ENCODE measurements around the gene ZNF25.
A peak's percentile ranks its signal among the peaks of the same experiment; 100 is the strongest.

The ZNF25 gene

DNA sequence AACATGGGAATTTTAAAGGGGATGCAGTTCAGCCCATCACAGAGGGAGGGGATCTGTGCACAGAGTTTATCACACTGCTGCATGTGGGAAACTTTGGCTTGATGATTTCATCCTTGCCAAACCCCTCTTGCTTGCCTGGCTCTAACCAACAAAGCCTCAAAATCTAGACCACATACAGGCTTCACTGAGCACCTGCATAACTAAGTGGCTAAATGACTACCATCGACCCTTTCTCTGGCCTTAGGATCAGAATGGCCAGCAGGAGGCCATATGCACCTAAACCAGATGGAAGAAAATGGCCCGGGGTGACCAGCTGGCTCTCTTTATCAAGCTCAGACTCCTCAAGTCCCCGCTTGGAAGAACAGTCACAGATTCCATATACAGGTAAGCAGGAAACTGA, 15.6 kb upstream of the ZNF25 start:
- Histone ChIP-seq H3K9ac (ENCODE audit: low read depth, low read length) (no peak overlapping the region), H3K4me1 (ENCODE audit: control insufficient read depth, insufficient read depth, low read length) (no peaks in the 10 kb centered on the region), H3K36me3 (ENCODE audit: control insufficient read depth, insufficient read depth, low read length) (no peaks in the 10 kb centered on the region), H3K27ac (ENCODE audit: low read depth, low read length) (no peak overlapping the region), H3K4me3 (ENCODE audit: low read depth, low read length) (no peak overlapping the region), H3K27me3 (ENCODE audit: control insufficient read depth, insufficient read depth, low read length) (no peaks in the 10 kb centered on the region), H3K9me3 (ENCODE audit: control insufficient read depth, insufficient read depth, low read length) (peaks cover 65% of the 10 kb centered on the region)

DNA sequence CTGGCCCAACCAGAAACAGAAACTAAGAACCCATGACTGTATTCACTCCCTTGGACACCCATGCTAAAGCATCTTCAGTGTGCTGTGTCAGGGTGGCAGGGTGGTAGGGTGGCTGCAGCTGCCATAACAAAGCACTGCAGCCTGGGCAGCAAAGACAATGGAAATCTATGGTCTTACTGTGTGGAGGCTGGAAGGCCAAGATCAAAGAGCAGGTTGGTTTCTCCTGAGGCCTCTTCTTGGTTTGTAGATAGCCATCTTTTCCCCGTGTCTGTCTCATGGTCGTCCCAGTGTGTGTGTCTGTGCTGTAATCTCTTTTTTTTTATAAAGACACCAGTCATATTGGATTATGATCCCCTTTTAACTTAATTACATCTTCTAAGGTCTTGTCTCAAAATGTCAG, 15.2 kb upstream of the ZNF25 start:
- Histone ChIP-seq H3K9ac (ENCODE audit: low read depth, low read length) (no peak overlapping the region), H3K4me3 (ENCODE audit: low read depth, low read length) (no peak overlapping the region), H3K4me1 (ENCODE audit: control insufficient read depth, insufficient read depth, low read length) (no peaks in the 10 kb centered on the region), H3K36me3 (ENCODE audit: control insufficient read depth, insufficient read depth, low read length) (no peaks in the 10 kb centered on the region), H3K27me3 (ENCODE audit: control insufficient read depth, insufficient read depth, low read length) (no peaks in the 10 kb centered on the region), H3K27ac (ENCODE audit: low read depth, low read length) (no peak overlapping the region), H3K9me3 (ENCODE audit: control insufficient read depth, insufficient read depth, low read length) (peaks cover 69% of the 10 kb centered on the region)

DNA sequence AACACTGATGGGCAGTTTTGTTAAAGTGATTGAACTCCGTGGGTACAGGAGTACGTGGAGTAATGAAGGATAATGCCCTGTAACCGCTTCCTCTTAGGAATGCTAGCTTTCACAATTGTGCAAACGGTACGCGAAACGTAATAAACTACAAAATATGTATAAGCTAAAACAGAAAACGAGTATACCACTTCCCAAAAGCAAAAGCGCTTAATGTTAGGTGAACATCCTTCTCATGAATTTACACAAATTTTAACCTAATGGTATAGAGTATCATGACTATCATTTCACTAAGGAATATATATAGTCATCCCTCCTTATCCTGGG, 395 bp upstream of the ZNF25 start:
- Histone ChIP-seq H3K36me3 (ENCODE audit: control insufficient read depth, insufficient read depth, low read length) (no peaks in the 10 kb centered on the region), H3K9ac (ENCODE audit: low read depth, low read length) (no peak overlapping the region), H3K27me3 (ENCODE audit: control insufficient read depth, insufficient read depth, low read length) (no peaks in the 10 kb centered on the region), H3K27ac (ENCODE audit: low read depth, low read length) (no peak overlapping the region), H3K4me3 (ENCODE audit: low read depth, low read length) (peak overlapping the region; percentile 38; the same call in 1 of the 2 replicates), H3K4me1 (ENCODE audit: control insufficient read depth, insufficient read depth, low read length) (no peaks in the 10 kb centered on the region), H3K9me3 (ENCODE audit: control insufficient read depth, insufficient read depth, low read length) (peaks cover 51% of the 10 kb centered on the region)

DNA sequence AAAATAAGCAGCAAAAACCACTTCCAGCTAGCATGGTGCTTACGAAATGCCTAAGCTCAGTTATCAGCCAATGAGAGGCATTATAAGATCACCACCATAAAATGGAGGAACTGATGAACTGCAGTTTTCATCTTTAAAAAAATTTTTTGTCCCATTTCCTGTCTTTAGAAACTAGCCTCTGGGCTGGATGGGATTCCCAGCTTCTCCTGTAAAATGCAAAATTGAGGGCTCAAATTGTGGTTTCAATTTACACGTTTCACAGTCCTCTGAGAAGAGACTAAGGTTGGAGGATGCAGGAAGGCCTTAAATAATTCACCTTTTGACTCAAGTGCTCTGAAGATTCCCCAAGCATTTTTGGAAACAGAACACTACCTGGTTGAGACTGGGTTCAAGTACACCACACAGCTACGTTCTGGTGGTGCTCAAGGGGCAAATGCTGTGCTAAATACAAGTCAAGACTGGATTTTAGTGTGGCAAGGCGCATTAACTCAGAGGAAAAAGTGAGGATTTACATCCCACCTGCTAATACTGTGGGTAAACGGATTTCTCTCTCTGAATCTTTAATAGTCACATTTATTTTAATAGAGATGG, 951 bp downstream of the ZNF25 start:
- Histone ChIP-seq H3K9me3 (ENCODE audit: control insufficient read depth, insufficient read depth, low read length) (peaks cover 49% of the 10 kb centered on the region), H3K4me3 (ENCODE audit: low read depth, low read length) (peak overlapping the region; percentile 71), H3K36me3 (ENCODE audit: control insufficient read depth, insufficient read depth, low read length) (no peaks in the 10 kb centered on the region), H3K9ac (ENCODE audit: low read depth, low read length) (peak overlapping the region; percentile 68; the same call in 1 of the 2 replicates), H3K4me1 (ENCODE audit: control insufficient read depth, insufficient read depth, low read length) (no peaks in the 10 kb centered on the region), H3K27ac (ENCODE audit: low read depth, low read length) (no peak overlapping the region), H3K27me3 (ENCODE audit: control insufficient read depth, insufficient read depth, low read length) (no peaks in the 10 kb centered on the region)

DNA sequence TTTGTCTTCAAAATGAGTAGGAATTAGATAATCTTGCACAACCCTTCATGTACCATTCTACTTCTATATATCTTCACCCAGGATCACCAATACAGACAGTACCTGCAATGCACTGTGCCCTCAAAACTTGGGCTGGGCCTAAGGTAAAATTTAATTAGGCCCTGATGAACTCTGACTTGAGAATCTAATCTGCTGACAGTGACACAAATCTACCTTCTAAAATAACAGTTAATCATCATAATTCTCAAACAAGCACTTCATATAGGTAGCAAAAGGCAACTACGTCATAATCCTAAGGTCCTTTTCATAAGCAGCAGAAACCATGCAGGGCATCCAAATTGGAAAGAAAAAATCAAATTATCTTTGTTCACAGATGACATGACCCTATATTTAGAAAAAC, 4.1 kb downstream of the ZNF25 start:
- no peak overlapping the region for H3K27ac ChIP-seq (ENCODE audit: low read depth, low read length)
- H3K4me3 ChIP-seq (ENCODE audit: low read depth, low read length): no peak overlapping the region
- peaks cover 58% of the 10 kb centered on the region for H3K9me3 ChIP-seq (ENCODE audit: control insufficient read depth, insufficient read depth, low read length)
- H3K9ac ChIP-seq (ENCODE audit: low read depth, low read length): no peak overlapping the region
- no peaks in the 10 kb centered on the region for H3K4me1 ChIP-seq (ENCODE audit: control insufficient read depth, insufficient read depth, low read length)
- H3K27me3 ChIP-seq (ENCODE audit: control insufficient read depth, insufficient read depth, low read length): no peaks in the 10 kb centered on the region
- no peaks in the 10 kb centered on the region for H3K36me3 ChIP-seq (ENCODE audit: control insufficient read depth, insufficient read depth, low read length)

DNA sequence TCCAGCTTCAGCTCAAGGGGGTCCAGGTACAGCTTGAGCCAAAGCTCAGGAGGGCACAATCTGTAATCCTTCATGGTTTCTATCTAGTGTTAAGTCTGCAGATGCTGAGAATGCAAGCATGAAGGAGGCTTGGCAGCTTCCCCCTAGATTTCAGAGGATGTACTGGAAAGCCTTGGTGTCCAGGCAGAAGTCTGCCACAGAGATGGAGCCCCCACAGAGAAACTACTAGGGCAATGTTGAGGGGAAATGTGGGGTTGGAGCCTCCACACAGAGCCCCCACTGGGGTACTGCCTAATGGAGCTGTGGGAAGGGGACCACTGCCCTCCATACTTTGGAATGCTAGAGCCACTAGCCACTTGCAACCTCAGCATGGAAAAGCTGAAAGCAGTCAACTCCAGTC, 11.4 kb downstream of the ZNF25 start:
- H3K27me3 ChIP-seq (ENCODE audit: control insufficient read depth, insufficient read depth, low read length): no peaks in the 10 kb centered on the region
- no peak overlapping the region for H3K27ac ChIP-seq (ENCODE audit: low read depth, low read length)
- no peaks in the 10 kb centered on the region for H3K4me1 ChIP-seq (ENCODE audit: control insufficient read depth, insufficient read depth, low read length)
- no peak overlapping the region for H3K4me3 ChIP-seq (ENCODE audit: low read depth, low read length)
- no peaks in the 10 kb centered on the region for H3K36me3 ChIP-seq (ENCODE audit: control insufficient read depth, insufficient read depth, low read length)
- H3K9me3 ChIP-seq (ENCODE audit: control insufficient read depth, insufficient read depth, low read length): peaks cover 74% of the 10 kb centered on the region
- H3K9ac ChIP-seq (ENCODE audit: low read depth, low read length): no peak overlapping the region

DNA sequence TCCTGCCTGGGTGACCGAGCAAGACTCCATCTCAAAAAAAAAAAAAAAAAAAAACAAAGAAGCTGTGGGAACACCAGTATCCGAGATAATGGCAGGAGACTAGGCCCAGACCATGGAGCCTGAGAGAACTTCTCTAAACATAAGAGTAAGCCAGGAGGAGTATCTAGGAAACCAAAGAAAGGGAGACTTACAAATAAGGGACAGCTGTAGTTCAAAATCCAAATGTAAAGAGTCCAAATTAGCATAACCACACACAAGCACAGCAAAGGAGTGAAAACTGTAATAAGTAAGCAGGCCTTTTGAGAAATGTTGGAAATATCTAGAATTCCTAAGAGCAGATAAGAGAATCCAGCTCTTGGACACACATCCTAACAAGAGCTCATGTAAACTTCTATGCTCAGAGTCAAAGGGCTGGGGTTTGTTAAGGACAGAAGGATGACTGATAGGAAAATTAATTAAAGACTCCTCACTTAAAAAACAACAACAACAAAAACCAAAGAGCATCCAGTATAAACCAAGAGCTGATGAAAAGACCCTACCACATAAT, 15.8 kb downstream of the ZNF25 start:
- Histone ChIP-seq H3K27ac (ENCODE audit: low read depth, low read length) (no peak overlapping the region), H3K27me3 (ENCODE audit: control insufficient read depth, insufficient read depth, low read length) (no peaks in the 10 kb centered on the region), H3K4me1 (ENCODE audit: control insufficient read depth, insufficient read depth, low read length) (no peaks in the 10 kb centered on the region), H3K36me3 (ENCODE audit: control insufficient read depth, insufficient read depth, low read length) (no peaks in the 10 kb centered on the region), H3K4me3 (ENCODE audit: low read depth, low read length) (no peak overlapping the region), H3K9me3 (ENCODE audit: control insufficient read depth, insufficient read depth, low read length) (peaks cover 78% of the 10 kb centered on the region), H3K9ac (ENCODE audit: low read depth, low read length) (no peak overlapping the region)

DNA sequence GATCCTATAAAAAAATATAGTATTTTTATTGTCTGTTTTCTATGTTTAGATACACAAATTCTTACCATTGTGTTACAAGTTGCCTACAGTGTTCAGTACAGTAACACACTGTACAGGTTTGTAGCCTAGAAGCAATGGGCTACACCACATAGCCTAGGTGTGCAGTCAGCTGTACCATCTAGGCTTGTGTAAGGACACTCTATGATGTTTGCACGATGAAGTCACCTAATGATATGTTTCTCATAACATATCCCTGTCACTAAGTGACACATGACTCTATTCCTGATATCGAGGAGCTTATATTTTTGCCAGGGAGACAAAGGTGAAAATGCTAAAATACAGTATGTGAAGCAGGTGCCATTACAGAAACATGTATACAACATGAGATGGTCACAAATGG, 18.6 kb downstream of the ZNF25 start:
- no peak overlapping the region; the same call in 1 of the 2 replicates for H3K4me3 ChIP-seq (ENCODE audit: low read depth, low read length)
- no peak overlapping the region for H3K27ac ChIP-seq (ENCODE audit: low read depth, low read length)
- H3K9ac ChIP-seq (ENCODE audit: low read depth, low read length): no peak overlapping the region
- H3K27me3 ChIP-seq (ENCODE audit: control insufficient read depth, insufficient read depth, low read length): no peaks in the 10 kb centered on the region
- no peaks in the 10 kb centered on the region for H3K4me1 ChIP-seq (ENCODE audit: control insufficient read depth, insufficient read depth, low read length)
- no peaks in the 10 kb centered on the region for H3K36me3 ChIP-seq (ENCODE audit: control insufficient read depth, insufficient read depth, low read length)
- peaks cover 84% of the 10 kb centered on the region for H3K9me3 ChIP-seq (ENCODE audit: control insufficient read depth, insufficient read depth, low read length)

DNA sequence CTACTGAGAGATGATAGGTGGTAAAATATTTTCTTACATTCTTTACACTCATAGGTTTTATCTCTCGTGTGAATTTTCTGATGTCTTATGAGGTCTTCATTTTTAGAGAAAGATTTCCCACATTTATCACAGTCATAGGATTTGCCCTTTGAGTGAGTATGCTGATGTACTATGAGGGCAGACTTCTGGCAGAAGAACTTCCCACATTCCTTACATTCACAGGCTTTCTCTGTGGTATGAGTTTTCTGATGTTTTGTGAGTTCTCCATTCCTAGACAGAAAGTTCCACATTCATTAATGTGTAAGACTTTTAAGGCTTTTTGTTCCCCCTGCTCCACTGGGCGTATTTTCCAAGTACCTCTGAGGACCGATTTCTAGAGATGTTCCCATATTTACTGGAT, 23.5 kb downstream of the ZNF25 start:
- no peaks in the 10 kb centered on the region for H3K36me3 ChIP-seq (ENCODE audit: control insufficient read depth, insufficient read depth, low read length)
- no peaks in the 10 kb centered on the region for H3K27me3 ChIP-seq (ENCODE audit: control insufficient read depth, insufficient read depth, low read length)
- no peak overlapping the region for H3K4me3 ChIP-seq (ENCODE audit: low read depth, low read length)
- H3K9me3 ChIP-seq (ENCODE audit: control insufficient read depth, insufficient read depth, low read length): peaks cover 95% of the 10 kb centered on the region
- H3K9ac ChIP-seq (ENCODE audit: low read depth, low read length): no peak overlapping the region
- no peak overlapping the region for H3K27ac ChIP-seq (ENCODE audit: low read depth, low read length)
- H3K4me1 ChIP-seq (ENCODE audit: control insufficient read depth, insufficient read depth, low read length): no peaks in the 10 kb centered on the region

DNA sequence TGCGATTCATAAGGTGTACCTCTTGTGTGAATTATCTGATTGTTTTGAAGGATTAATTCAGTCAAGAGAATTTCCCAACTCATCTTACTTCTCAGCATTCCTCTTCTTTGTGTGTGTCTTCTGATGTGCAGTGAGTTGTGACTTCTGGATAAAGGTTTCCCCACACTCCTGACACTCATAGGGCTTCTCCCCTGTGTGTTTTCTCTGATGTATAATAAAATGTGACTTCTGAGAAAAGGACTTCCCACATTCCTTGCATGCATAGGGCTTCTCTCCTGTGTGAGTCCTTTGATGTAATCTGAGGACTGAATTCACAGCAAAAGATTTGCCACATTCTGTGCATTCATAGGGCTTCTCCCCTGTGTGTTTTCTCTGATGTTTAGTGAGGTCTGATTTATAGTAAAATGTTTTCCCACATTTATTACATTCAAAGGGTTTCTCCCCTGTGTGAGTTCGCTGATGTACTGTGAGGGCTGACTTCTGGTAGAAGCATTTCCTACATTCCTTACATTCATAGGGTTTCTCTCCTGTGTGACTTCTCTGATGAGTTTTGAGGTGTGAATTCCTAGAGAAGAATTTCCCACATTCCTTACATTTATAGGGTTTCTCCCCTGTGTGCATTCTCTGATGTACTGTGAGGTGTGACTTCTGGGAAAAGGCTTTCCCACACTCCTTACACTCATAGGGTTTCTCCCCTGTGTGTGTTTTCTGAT, 24.2 kb downstream of the ZNF25 start:
- H3K9me3 ChIP-seq (ENCODE audit: control insufficient read depth, insufficient read depth, low read length): peaks cover 95% of the 10 kb centered on the region
- H3K27ac ChIP-seq (ENCODE audit: low read depth, low read length): no peak overlapping the region
- no peak overlapping the region for H3K9ac ChIP-seq (ENCODE audit: low read depth, low read length)
- no peaks in the 10 kb centered on the region for H3K36me3 ChIP-seq (ENCODE audit: control insufficient read depth, insufficient read depth, low read length)
- no peaks in the 10 kb centered on the region for H3K4me1 ChIP-seq (ENCODE audit: control insufficient read depth, insufficient read depth, low read length)
- H3K4me3 ChIP-seq (ENCODE audit: low read depth, low read length): no peak overlapping the region
- H3K27me3 ChIP-seq (ENCODE audit: control insufficient read depth, insufficient read depth, low read length): no peaks in the 10 kb centered on the region

DNA sequence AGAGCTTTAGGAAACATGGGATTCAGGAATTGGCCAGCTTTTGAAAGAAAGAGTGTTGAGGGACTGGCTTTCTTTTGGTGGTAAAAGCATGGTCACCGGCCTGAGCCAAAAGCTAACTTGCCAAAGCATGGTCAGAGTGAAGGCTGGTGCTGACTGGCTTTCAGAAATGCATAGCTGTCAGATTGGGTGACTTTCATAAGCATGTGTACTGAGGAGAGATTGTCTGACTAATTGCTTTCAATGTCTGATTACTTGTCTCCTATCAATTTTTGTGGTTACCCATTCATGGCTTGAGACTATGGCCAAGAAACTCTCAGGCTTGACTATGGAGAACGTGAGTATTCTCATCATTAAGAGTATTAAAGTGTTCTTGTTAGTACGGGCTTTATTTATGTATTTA, 28.2 kb downstream of the ZNF25 start:
- Histone ChIP-seq H3K9ac (ENCODE audit: low read depth, low read length) (no peak overlapping the region), H3K36me3 (ENCODE audit: control insufficient read depth, insufficient read depth, low read length) (no peaks in the 10 kb centered on the region), H3K27ac (ENCODE audit: low read depth, low read length) (no peak overlapping the region), H3K4me1 (ENCODE audit: control insufficient read depth, insufficient read depth, low read length) (no peaks in the 10 kb centered on the region), H3K9me3 (ENCODE audit: control insufficient read depth, insufficient read depth, low read length) (peaks cover 94% of the 10 kb centered on the region), H3K27me3 (ENCODE audit: control insufficient read depth, insufficient read depth, low read length) (no peaks in the 10 kb centered on the region), H3K4me3 (ENCODE audit: low read depth, low read length) (no peak overlapping the region)

All from HUES48 (cell line).